Kidney (tissue), 14 donors: ENCODE data around the gene PIANP. TPM values are rescaled to one million over a fixed set of nuclear protein-coding genes. Genes with fewer than 3 reads are reported as not detected.
"Not testable (repeated sequence)": the region's sequence is repeated elsewhere in the genome, so short reads cannot be mapped to it uniquely, and the experiment has no call there.

Experiments
- DNase-seq, 5 donors: peaks; one replicate each; pipeline ENCODE4 v3.0.0-alpha.2; 2013 to 2020
- FAIRE-seq: peaks from 2 replicates; lab custom pipeline; 2012; peaks lifted over from hg19 to GRCh38; lab: Jason Lieb, UNC
- H3K27ac ChIP-seq, 2 donors: one replicate each; pipeline ENCODE4 v1.7.0; 2013; ENCODE audit warnings: low read depth in 2 of 2, low read length in 2 of 2, inconsistent platforms in 1 of 2
- H3K27me3 ChIP-seq: one replicate; pipeline ENCODE4 v1.7.1; 2013; ENCODE audit warnings: low read length, inconsistent platforms; ENCODE audit not compliant: control insufficient read depth, insufficient read depth
- H3K36me3 ChIP-seq, 3 donors: one replicate each; pipeline versions ENCODE4 v1.7.0 to v1.7.1; 2013; ENCODE audit warnings: low read length in 3 of 3, control low read depth in 1 of 3, inconsistent platforms in 1 of 3; ENCODE audit not compliant: insufficient read depth in 3 of 3, control insufficient read depth in 2 of 3
- H3K4me1 ChIP-seq, 3 donors: one replicate each; pipeline versions ENCODE4 v1.7.0 to v1.7.1; 2013; ENCODE audit warnings: low read length in 3 of 3, inconsistent platforms in 1 of 3, low read depth in 1 of 3; ENCODE audit not compliant: control insufficient read depth in 2 of 3, insufficient read depth in 2 of 3
- H3K4me3 ChIP-seq, 3 donors: one replicate each; pipeline versions ENCODE4 v1.7.0 to v1.8.1; 2013; ENCODE audit warnings: low read length in 3 of 3, control low read depth in 1 of 3, inconsistent platforms in 1 of 3
- H3K9ac ChIP-seq, 3 donors: one replicate each; pipeline versions ENCODE4 v1.7.0 to v1.7.1; 2013; ENCODE audit warnings: low read length in 3 of 3, control low read depth in 1 of 3, inconsistent platforms in 1 of 3
- H3K9me3 ChIP-seq, 3 donors: one replicate each; pipeline versions ENCODE4 v1.7.0 to v1.7.1; 2013; ENCODE audit warnings: low read length in 3 of 3, control low read depth in 1 of 3, inconsistent platforms in 1 of 3; ENCODE audit not compliant: control insufficient read depth in 2 of 3, insufficient read depth in 1 of 3
- intact Hi-C: fragments of 100-400 bp; cut with DNase I; formaldehyde crosslinking; loops from one replicate; pipeline ENCODE4 v1.11.1; 2022
- polyA plus RNA-seq: library from polyadenylated mRNA; stranded (reverse); fragments of 350-450 nt; fragmentation: Illumina TruSeq; extraction: RNeasy Lipid Tissue Mini Kit (QIAGEN cat#74804); gene quantifications from one replicate; pipeline ENCODE4 v1.2.3, GENCODE V29; 2014; ENCODE audit warnings: low read depth, low replicate concordance; ENCODE audit not compliant: insufficient read depth
- total RNA-seq: library from RNA; stranded (reverse); fragmentation: NEBNext Ultra II Directional; extraction: Animal tissue kit (Norgen Biotek cat#: 25700); gene quantifications from one replicate; pipeline ENCODE4 v1.2.1, GENCODE V29; 2021
- TF ChIP-seq, protein P1 (sequence below): IDR thresholded peaks from 3 replicates; pipeline ENCODE4 v1.5.1; 2012; ENCODE audit warnings: mild to moderate bottlenecking, moderate library complexity, borderline replicate concordance; ENCODE audit not compliant: insufficient read depth; ENCODE audit errors: extremely low read depth
- donor health status: control.
- donor health status: control.
- donor health status: control.
- donor health status: control.
- donor health status: control.
- donor health status: DM: yes; HTN: yes; CAD: no.
- donor health status: Normal renal cell carcinoma (clear cell type).

Gene PIANP
- total and polyA plus RNA-seq, 2 donors from 2014 or later: 0.45 to 0.63 TPM

- H3K36me3 ChIP-seq: no peaks in the 10 kb centered on the region
- DNase-seq (no peak), FAIRE-seq (no peak)
- intact Hi-C loops: no loop called here
- H3K9ac ChIP-seq: no peak overlapping the region
- no peaks in the 10 kb centered on the region for H3K27me3 ChIP-seq
- no peaks in the 10 kb centered on the region for H3K4me1 ChIP-seq
- no peak overlapping the region for H3K27ac ChIP-seq
- no peak overlapping the region for H3K4me3 ChIP-seq
- no peaks in the 10 kb centered on the region for H3K9me3 ChIP-seq
- TF ChIP-seq, protein P1, sequence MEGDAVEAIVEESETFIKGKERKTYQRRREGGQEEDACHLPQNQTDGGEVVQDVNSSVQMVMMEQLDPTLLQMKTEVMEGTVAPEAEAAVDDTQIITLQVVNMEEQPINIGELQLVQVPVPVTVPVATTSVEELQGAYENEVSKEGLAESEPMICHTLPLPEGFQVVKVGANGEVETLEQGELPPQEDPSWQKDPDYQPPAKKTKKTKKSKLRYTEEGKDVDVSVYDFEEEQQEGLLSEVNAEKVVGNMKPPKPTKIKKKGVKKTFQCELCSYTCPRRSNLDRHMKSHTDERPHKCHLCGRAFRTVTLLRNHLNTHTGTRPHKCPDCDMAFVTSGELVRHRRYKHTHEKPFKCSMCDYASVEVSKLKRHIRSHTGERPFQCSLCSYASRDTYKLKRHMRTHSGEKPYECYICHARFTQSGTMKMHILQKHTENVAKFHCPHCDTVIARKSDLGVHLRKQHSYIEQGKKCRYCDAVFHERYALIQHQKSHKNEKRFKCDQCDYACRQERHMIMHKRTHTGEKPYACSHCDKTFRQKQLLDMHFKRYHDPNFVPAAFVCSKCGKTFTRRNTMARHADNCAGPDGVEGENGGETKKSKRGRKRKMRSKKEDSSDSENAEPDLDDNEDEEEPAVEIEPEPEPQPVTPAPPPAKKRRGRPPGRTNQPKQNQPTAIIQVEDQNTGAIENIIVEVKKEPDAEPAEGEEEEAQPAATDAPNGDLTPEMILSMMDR: no peak
These were observed 8.4 kb upstream of the PIANP start for GRCh38 chr12:6708960-6709394.

GRCh38 chr12:6708351-6708750 is 7.7 kb upstream of the PIANP start:
- intact Hi-C loops, H3K27ac ChIP-seq, H3K4me1 ChIP-seq, H3K9ac ChIP-seq, FAIRE-seq, H3K27me3 ChIP-seq, H3K9me3 ChIP-seq, DNase-seq, H3K4me3 ChIP-seq, H3K36me3 ChIP-seq: not testable (repeated sequence)

DNA sequence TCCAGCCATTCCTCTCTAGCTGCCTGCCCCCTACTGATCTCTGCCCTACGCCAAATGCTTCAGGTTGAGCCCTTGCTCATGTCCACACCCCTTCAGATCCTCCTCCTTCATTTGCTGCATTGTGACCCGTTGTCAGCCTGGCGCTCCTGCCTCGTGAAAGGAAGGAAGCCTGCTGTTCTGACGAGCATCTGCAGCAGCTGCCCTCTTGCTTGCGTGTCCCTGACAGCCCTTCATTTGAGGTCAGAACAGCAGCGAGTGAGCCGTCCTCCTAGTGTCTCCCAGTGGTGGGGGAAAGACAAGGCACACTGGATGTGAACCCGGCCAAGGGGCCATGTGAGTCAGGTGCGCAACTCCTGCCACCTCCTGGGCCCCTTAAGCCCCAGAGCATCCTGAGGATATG is 3.0 kb upstream of the PIANP start:
- peaks cover 0 to 5% (median 0%) of the 10 kb centered on the region in 3 donors for H3K4me1 ChIP-seq
- intact Hi-C loops: no loop called here
- no peak for FAIRE-seq

DNA sequence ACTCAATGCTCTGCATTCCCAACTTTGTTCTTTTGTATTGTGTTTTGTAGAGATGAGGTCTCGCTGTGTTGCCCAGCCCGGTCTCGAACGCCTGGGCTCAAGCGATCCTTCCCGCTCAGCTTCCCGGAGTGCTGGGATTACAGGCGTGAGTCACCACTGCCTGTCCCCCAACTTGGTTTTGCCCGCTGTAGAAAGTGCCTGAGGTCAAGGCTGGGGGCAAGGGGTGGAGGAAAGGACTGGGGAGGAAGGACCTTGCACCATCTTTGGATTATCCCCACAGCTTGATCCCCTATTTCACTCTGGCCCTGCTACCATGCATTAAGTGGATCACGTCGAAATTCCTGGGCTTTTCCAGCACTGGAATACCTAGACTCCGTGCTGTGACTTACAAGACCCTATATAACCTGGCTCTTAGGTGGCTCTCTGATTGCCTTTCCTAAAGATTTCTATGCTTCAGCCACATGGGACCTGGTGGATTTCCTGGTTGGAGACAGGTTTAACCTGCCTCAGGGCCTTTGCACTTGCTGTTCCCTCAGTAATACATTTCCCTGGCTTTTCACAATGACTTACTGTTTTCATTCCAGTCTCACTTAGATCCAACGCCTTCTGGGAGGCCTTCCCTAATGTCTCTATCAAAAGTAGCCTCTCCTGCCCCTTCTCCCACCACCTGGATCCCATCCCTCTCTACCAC is 608 bp upstream of the PIANP start:
- Histone ChIP-seq H3K4me1 (peaks cover 0 to 5% (median 0%) of the 10 kb centered on the region in 3 donors), H3K9ac (peak overlapping the region in 1 of 3 donors; percentile 40), H3K27me3 (no peaks in the 10 kb centered on the region), H3K27ac (no peak overlapping the region), H3K36me3 (no peaks in the 10 kb centered on the region), H3K9me3 (no peaks in the 10 kb centered on the region), H3K4me3 (peak overlapping the region in 1 of 3 donors; percentile 65)
- TF ChIP-seq, protein P1: no peak
- FAIRE-seq (no peak), DNase-seq (no peak)
- intact Hi-C loops: no loop called here

More for the DNA sequence above, 3.0 kb upstream of the PIANP start:
- TF ChIP-seq, protein P1: no peak
- no peaks in the 10 kb centered on the region for H3K9me3 ChIP-seq
- H3K27ac ChIP-seq: no peak overlapping the region
- H3K4me3 ChIP-seq: no peak overlapping the region
- peak in 2 of 5 donors; percentile 15 to 33 for DNase-seq
- no peaks in the 10 kb centered on the region for H3K36me3 ChIP-seq
- no peak overlapping the region for H3K9ac ChIP-seq
- H3K27me3 ChIP-seq: no peaks in the 10 kb centered on the region
